Measurements from ENCODE around the gene PFN2.

PFN2 gene

DNA sequence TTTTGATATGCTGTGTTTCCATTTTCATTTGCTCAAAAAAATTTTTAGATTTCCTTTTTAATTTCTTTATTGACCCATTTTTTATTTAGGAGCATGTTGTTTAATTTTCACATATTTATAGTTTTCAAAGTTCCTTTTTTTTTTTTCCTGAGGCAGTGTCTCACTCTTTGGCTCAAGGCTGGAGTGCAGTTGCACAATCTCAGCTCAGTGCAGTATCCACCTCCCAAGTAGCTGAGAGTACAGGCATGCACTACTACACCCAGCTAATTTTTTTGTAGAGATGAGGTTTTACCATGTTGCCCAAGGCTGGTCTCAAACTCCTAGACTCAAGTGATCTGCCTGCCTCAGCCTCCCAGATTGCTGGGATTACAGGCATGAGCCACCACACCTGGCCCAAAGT is 36.2 kb downstream of the PFN2 start:
- Histone ChIP-seq H3K4me3 (ENCODE audit: low read depth, low read length) (no peak overlapping the region), H3K36me3 (ENCODE audit: control insufficient read depth, insufficient read depth, low read length) (no peaks in the 10 kb centered on the region), H3K4me1 (peaks cover 3% of the 10 kb centered on the region), H3K4me2 (ENCODE audit: low read length) (no peak overlapping the region), H3K79me2 (peaks cover 18% of the 10 kb centered on the region), H3K9ac (no peak overlapping the region), H2AFZ (no peak overlapping the region), H3K27ac (no peak overlapping the region), H3K27me3 (ENCODE audit: control insufficient read depth, insufficient read depth, low read length) (no peaks in the 10 kb centered on the region), H3K9me3 (ENCODE audit: control insufficient read depth, low read length) (no peaks in the 10 kb centered on the region)
- TF ChIP-seq, protein P1, sequence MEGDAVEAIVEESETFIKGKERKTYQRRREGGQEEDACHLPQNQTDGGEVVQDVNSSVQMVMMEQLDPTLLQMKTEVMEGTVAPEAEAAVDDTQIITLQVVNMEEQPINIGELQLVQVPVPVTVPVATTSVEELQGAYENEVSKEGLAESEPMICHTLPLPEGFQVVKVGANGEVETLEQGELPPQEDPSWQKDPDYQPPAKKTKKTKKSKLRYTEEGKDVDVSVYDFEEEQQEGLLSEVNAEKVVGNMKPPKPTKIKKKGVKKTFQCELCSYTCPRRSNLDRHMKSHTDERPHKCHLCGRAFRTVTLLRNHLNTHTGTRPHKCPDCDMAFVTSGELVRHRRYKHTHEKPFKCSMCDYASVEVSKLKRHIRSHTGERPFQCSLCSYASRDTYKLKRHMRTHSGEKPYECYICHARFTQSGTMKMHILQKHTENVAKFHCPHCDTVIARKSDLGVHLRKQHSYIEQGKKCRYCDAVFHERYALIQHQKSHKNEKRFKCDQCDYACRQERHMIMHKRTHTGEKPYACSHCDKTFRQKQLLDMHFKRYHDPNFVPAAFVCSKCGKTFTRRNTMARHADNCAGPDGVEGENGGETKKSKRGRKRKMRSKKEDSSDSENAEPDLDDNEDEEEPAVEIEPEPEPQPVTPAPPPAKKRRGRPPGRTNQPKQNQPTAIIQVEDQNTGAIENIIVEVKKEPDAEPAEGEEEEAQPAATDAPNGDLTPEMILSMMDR (IDR thresholded peaks at IDR 0.05), result no peak

DNA sequence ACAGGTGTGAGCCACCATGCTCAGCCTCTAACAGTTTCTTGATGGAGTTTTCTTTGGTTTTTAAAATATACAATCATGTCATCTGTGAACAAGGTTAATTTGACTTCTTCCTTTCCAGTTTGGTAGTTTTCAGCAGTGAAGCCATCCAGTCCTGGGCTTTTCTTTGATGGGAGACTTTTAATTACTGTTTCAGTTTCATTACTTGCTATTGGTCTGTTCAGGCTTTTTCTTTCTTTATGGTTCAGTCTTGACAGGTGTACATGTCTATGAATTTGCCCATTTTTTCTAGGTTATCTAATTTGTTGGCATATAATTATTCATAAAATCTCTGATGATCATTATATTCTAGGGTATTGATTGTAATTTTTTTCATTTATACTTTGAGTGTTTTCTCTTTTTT is 36.8 kb downstream of the PFN2 start:
- Histone ChIP-seq H3K9ac (no peak overlapping the region), H3K27me3 (ENCODE audit: control insufficient read depth, insufficient read depth, low read length) (no peaks in the 10 kb centered on the region), H3K4me1 (peaks cover 3% of the 10 kb centered on the region), H3K4me2 (ENCODE audit: low read length) (no peak overlapping the region), H3K79me2 (peaks cover 18% of the 10 kb centered on the region), H3K36me3 (ENCODE audit: control insufficient read depth, insufficient read depth, low read length) (no peaks in the 10 kb centered on the region), H3K27ac (no peak overlapping the region), H3K4me3 (ENCODE audit: low read depth, low read length) (no peak overlapping the region), H2AFZ (no peak overlapping the region), H3K9me3 (ENCODE audit: control insufficient read depth, low read length) (no peaks in the 10 kb centered on the region)
- TF ChIP-seq, protein P1 (IDR thresholded peaks at IDR 0.05), result no peak

DNA sequence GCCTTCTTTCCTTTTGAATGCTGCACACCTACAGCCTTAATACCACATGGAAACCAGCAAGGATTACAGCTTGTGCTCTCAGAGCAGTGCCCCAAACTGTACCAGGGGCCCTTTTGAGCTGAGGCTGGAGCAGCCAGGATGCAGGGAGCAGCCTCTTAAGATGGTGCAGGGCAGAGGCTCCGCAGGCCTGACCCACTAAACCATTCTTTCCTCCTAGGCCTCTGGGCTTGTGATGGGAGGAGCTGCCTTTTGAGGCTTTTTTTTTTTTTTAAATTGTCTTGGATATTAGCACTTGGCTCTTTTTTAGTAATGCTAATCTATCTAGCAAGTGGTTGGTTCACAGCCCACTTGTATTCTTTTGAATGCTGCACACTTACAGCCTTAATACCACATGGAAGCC is 37.7 kb downstream of the PFN2 start:
- H3K27ac ChIP-seq, result no peak overlapping the region
- H3K4me2 ChIP-seq (ENCODE audit: low read length), result no peak overlapping the region
- peaks cover 18% of the 10 kb centered on the region for H3K79me2 ChIP-seq
- no peak overlapping the region for H3K9ac ChIP-seq
- TF ChIP-seq, protein P1 (IDR thresholded peaks at IDR 0.05), result no peak
- H3K9me3 ChIP-seq (ENCODE audit: control insufficient read depth, low read length), result no peaks in the 10 kb centered on the region
- peaks cover 3% of the 10 kb centered on the region for H3K4me1 ChIP-seq
- H3K36me3 ChIP-seq (ENCODE audit: control insufficient read depth, insufficient read depth, low read length), result no peaks in the 10 kb centered on the region
- no peak overlapping the region for H3K4me3 ChIP-seq (ENCODE audit: low read depth, low read length)
- H2AFZ ChIP-seq, result no peak overlapping the region
- H3K27me3 ChIP-seq (ENCODE audit: control insufficient read depth, insufficient read depth, low read length), result no peaks in the 10 kb centered on the region

DNA sequence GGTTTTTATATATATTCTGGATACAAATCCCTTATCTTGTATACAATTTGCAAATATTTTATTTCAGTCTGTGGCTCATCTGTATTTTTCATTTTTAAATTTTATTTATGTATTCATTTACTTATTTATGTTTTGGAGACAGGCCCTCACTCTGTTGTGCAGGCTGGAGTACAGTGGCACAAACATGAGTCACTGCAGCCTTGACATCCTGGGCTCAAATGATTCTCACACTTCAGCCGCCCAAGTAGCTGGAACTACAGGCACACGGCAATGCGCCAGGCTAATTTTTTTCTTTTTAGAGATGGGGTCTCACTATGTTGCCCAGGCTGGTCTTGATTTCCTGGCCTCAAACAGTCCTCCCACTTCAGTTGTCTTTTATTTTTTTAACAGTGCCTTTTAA is 50.6 kb downstream of the PFN2 start:
- TF ChIP-seq, protein P1 (IDR thresholded peaks at IDR 0.05), result no peak
- no peaks in the 10 kb centered on the region for H3K79me2 ChIP-seq
- no peaks in the 10 kb centered on the region for H3K36me3 ChIP-seq (ENCODE audit: control insufficient read depth, insufficient read depth, low read length)
- no peak overlapping the region for H3K27ac ChIP-seq
- no peaks in the 10 kb centered on the region for H3K9me3 ChIP-seq (ENCODE audit: control insufficient read depth, low read length)
- no peaks in the 10 kb centered on the region for H3K4me1 ChIP-seq
- no peak overlapping the region for H2AFZ ChIP-seq
- H3K27me3 ChIP-seq (ENCODE audit: control insufficient read depth, insufficient read depth, low read length), result no peaks in the 10 kb centered on the region
- no peak overlapping the region for H3K4me2 ChIP-seq (ENCODE audit: low read length)
- H3K4me3 ChIP-seq (ENCODE audit: low read depth, low read length), result no peak overlapping the region
- no peak overlapping the region for H3K9ac ChIP-seq

DNA sequence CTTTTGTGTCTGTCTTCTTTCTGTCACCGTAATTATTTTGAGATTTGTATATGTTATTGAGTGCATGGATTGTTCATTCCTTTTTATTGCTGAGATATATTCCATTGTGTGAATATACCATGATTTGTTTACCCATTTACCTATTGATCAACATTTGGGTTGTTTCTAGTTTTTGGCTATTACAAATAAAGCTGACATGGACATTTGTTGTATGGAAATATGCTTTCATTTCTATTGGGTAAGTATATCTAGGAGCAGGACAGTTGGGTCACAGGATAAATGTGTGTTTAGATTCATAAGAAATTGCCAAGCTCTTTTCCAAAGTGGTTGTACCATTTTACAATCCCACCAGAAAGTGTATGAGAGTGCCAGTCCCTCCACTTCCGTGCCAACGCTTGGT is 51.2 kb downstream of the PFN2 start:
- Histone ChIP-seq H3K4me3 (ENCODE audit: low read depth, low read length) (no peak overlapping the region), H3K36me3 (ENCODE audit: control insufficient read depth, insufficient read depth, low read length) (no peaks in the 10 kb centered on the region), H3K27me3 (ENCODE audit: control insufficient read depth, insufficient read depth, low read length) (no peaks in the 10 kb centered on the region), H3K9ac (no peak overlapping the region), H3K4me1 (no peaks in the 10 kb centered on the region), H3K9me3 (ENCODE audit: control insufficient read depth, low read length) (no peaks in the 10 kb centered on the region), H3K4me2 (ENCODE audit: low read length) (no peak overlapping the region), H3K27ac (no peak overlapping the region), H2AFZ (no peak overlapping the region), H3K79me2 (no peaks in the 10 kb centered on the region)
- TF ChIP-seq, protein P1 (IDR thresholded peaks at IDR 0.05), result no peak

Measured in parathyroid adenoma (tissue), 2 donors.